ENCODE measurements around the gene FJX1. TPM values are rescaled to one million over a fixed set of nuclear protein-coding genes. Genes with fewer than 3 reads are reported as not detected.
"Not testable (repeated sequence)": the region's sequence is repeated elsewhere in the genome, so short reads cannot be mapped to it uniquely, and the experiment has no call there.

FJX1 gene
- total RNA-seq, 1 donor from 2014 or later: 1.5 TPM

DNA sequence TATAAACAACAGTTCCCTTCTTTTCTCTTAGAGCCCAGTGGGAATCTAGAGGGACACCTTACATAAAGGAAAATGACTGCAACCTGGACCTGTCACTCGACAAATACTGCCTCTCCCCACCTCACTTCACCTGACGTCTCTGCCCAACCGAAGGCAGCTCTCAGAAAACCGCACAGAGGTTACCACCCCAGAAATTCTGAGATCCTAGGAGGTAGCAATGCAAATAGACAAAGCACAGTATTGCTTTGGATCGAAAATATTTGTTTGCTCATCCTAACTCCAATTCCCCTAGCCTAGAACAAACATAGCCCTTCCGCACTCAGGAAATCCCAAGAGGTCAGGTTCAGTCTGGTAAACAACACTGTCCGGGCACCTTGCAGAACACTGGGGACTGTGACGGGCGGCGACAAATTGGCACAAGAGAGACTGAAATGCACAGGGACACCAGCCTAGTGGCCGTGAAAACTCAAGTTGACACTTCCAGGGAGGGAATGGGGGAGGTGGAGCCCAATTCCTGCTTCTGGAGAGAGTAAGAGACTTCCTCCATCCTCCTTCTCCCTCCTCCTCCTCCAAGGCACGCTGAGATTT is 43.9 kb downstream of the FJX1 start:
- intact Hi-C loops (cut with DNase I): no loop called here
- Histone ChIP-seq H3K9me3 (peaks cover 29% of the 10 kb centered on the region), H3K27me3 (ENCODE audit: low read depth) (no peaks in the 10 kb centered on the region), H3K4me3 (peak overlapping the region; percentile 82), H3K27ac (peak overlapping the region; percentile 98), H3K36me3 (no peaks in the 10 kb centered on the region), H3K4me1 (peaks cover 24% of the 10 kb centered on the region)
- DNase-seq: no peak
- TF ChIP-seq, protein P1, sequence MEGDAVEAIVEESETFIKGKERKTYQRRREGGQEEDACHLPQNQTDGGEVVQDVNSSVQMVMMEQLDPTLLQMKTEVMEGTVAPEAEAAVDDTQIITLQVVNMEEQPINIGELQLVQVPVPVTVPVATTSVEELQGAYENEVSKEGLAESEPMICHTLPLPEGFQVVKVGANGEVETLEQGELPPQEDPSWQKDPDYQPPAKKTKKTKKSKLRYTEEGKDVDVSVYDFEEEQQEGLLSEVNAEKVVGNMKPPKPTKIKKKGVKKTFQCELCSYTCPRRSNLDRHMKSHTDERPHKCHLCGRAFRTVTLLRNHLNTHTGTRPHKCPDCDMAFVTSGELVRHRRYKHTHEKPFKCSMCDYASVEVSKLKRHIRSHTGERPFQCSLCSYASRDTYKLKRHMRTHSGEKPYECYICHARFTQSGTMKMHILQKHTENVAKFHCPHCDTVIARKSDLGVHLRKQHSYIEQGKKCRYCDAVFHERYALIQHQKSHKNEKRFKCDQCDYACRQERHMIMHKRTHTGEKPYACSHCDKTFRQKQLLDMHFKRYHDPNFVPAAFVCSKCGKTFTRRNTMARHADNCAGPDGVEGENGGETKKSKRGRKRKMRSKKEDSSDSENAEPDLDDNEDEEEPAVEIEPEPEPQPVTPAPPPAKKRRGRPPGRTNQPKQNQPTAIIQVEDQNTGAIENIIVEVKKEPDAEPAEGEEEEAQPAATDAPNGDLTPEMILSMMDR (IDR thresholded peaks at IDR 0.05): no peak
- peak; percentile 61 to 62 for ATAC-seq

DNA sequence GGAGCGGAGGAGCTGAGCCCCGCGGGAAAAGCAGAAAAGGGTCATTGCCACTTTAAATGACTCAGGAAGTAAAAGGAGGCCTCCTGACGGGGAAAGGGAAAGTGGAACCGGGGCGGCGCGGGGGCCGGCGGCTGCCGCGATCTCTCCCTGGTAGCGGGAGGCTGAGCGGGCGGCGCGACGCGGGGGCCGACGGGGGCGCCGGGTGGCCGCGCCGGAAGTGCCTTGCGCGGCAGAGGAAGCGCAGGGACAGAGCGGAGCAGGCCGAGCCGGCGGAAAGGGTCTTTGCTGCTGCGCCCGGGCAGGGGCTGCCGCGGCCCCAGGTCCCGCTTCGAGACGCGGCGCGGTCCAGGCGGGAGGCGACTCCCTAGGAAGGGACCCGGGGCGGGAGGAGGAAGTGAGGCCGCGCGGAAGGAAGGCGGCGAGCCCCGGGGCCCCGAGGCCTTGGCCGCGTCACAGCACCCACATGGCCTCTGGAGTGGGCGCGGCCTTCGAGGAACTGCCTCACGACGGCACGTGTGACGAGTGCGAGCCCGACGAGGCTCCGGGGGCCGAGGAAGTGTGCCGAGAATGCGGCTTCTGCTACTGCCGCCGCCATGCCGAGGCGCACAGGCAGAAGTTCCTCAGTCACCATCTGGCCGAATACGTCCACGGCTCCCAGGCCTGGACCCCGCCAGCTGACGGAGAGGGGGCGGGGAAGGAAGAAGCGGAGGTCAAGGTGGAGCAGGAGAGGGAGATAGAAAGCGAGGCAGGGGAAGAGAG is 44.6 kb downstream of the FJX1 start, which contains the start of gene TRIM44:
Gene TRIM44 (plus strand): TSS at position 127 of the 759 bp plus-strand sequence. CDS start 337 bp downstream, at position 464.
- H3K4me3 ChIP-seq: peak within 1 kb of the TSS; percentile 82
- H3K9me3 ChIP-seq: peaks cover 30% of the 10 kb centered on the region
- intact Hi-C loops (cut with DNase I): no loop called here
- no peaks in the 10 kb centered on the region for H3K27me3 ChIP-seq (ENCODE audit: low read depth)
- peak within 1 kb of the TSS; percentile 98 for H3K27ac ChIP-seq
- peaks cover 24% of the 10 kb centered on the region for H3K4me1 ChIP-seq
- TF ChIP-seq, protein P1 (IDR thresholded peaks at IDR 0.05): no peak
- H3K36me3 ChIP-seq: no peaks in the 10 kb centered on the region
- ATAC-seq: peak; percentile 96 to 98
- peak; percentile 91 for DNase-seq

DNA sequence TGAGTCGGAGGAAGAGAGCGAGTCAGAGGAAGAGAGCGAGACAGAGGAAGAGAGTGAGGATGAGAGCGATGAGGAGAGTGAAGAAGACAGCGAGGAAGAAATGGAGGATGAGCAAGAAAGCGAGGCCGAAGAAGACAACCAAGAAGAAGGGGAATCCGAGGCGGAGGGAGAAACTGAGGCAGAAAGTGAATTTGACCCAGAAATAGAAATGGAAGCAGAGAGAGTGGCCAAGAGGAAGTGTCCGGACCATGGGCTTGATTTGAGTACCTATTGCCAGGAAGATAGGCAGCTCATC is 45.1 kb downstream of the FJX1 start:
- peaks cover 24% of the 10 kb centered on the region for H3K4me1 ChIP-seq
- peak overlapping the region; percentile 82 for H3K4me3 ChIP-seq
- TF ChIP-seq, protein P1 (IDR thresholded peaks at IDR 0.05): no peak
- no peaks in the 10 kb centered on the region for H3K36me3 ChIP-seq
- peak overlapping the region; percentile 98 for H3K27ac ChIP-seq
- ATAC-seq (no peak), DNase-seq (no peak)
- no peaks in the 10 kb centered on the region for H3K27me3 ChIP-seq (ENCODE audit: low read depth)
- peaks cover 35% of the 10 kb centered on the region for H3K9me3 ChIP-seq
- intact Hi-C loops (cut with DNase I): no loop called here

DNA sequence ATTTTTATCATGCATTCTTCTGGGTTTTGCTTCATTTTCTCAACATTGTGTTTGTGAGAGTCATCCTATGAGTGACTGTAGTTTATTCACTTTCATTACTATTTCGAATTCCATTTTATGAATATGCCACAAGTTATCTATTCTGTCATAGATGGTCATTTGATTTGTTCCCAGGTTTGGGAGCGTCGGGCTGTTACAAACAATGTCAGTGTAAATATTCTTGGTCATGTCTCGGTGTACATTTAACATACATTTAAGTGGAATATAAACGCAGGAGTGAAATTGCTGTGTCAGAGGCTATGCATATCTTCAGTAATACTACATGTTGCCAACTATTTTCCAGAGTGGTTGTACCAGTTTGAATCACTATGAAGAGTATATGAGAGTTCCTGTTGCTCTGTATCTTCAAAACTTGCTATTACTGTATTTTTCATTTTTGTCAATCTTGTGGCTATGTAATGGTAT is 46.7 kb downstream of the FJX1 start:
- peaks cover 24% of the 10 kb centered on the region for H3K4me1 ChIP-seq
- intact Hi-C loops (cut with DNase I): no loop called here
- H3K27ac ChIP-seq: no peak overlapping the region
- H3K27me3 ChIP-seq (ENCODE audit: low read depth): no peaks in the 10 kb centered on the region
- TF ChIP-seq, protein P1 (IDR thresholded peaks at IDR 0.05): no peak
- DNase-seq (no peak), ATAC-seq (no peak)
- H3K9me3 ChIP-seq: peaks cover 35% of the 10 kb centered on the region
- no peak overlapping the region for H3K4me3 ChIP-seq
- no peaks in the 10 kb centered on the region for H3K36me3 ChIP-seq

DNA sequence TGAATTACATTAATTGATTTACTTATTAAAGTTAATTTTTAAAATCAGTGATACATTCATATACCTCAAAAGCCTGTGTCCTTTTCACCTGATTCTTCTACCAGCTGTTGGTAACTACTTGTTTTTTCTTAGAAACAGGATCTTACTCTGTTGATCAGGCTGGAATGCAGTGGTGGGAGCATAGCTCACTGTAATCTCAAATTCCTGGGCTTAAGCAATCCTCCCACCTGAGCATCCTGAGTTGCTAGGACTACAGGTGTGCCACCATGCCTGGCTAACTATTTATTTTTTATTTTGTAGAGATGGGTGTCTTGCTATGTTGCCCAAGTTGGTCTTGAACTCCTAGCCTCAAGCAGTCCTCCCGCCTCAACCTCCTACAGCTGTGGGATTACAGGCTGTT is 49.0 kb downstream of the FJX1 start:
- Histone ChIP-seq H3K27me3 (ENCODE audit: low read depth) (no peaks in the 10 kb centered on the region), H3K9me3 (peaks cover 35% of the 10 kb centered on the region), H3K4me3 (no peak overlapping the region), H3K36me3 (no peaks in the 10 kb centered on the region), H3K4me1 (peaks cover 23% of the 10 kb centered on the region), H3K27ac (no peak overlapping the region)
- DNase-seq: no peak
- intact Hi-C loops (cut with DNase I): no loop called here
- no peak for ATAC-seq
- TF ChIP-seq, protein P1 (IDR thresholded peaks at IDR 0.05): no peak

DNA sequence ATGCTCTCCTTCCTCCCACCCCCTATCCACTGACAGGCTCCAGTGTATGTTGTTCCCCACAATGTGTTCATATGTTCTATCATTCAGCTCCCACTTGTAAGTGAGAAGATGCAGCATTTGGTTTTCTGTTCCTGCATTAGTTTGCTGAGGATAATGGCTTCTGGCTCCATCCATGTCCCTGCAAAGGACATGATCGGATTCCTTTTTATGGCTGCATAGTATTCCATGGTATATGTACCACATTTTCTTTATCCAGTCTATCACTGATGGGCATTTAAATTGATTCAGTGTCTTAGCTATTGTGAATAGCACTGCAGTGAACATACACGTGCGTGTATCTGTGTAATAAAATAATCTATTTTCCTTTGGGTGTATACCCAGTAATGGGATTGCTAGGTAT is 50.1 kb downstream of the FJX1 start:
- H3K4me1 ChIP-seq: peaks cover 18% of the 10 kb centered on the region
- ATAC-seq; H3K27me3 ChIP-seq (ENCODE audit: low read depth); H3K4me3 ChIP-seq; H3K27ac ChIP-seq; intact Hi-C loops (cut with DNase I); DNase-seq; H3K36me3 ChIP-seq: not testable (repeated sequence)
- peaks cover 35% of the 10 kb centered on the region for H3K9me3 ChIP-seq
